Measurements from ENCODE around the gene SALL1. TPM values are rescaled to one million over a fixed set of nuclear protein-coding genes. Genes with fewer than 3 reads are reported as not detected.

Gene SALL1
- total RNA-seq, 1 experiment from 2014 or later, result 101 TPM

- H3K4me1 Mint-ChIP-seq, result peaks cover 37 to 59% of the 10 kb centered on the region in 2 experiments
- H3K4me1 ChIP-seq (ENCODE audit: insufficient read depth, low read length), result 0 out of 2 replicates have a peak, but pooled peaks cover under 1% of the 10 kb centered on the region
These were observed 10.0 kb downstream of the SALL1 start for GRCh38 chr16:51141106-51141505.

More at GRCh38 chr16:51141106-51141505, 10.0 kb downstream of the SALL1 start:
- H4K8ac ChIP-seq (replicated peaks; ENCODE audit: insufficient read length, low read depth, low read length), result no peak overlapping the region
- no peak overlapping the region for H3K4me3 Mint-ChIP-seq
- no peaks in the 10 kb centered on the region for H3K9me3 Mint-ChIP-seq
- no peaks in the 10 kb centered on the region for H3K9me3 ChIP-seq (ENCODE audit: control insufficient read depth, low read depth, low read length)
- H4K5ac ChIP-seq (ENCODE audit: insufficient read length, low read depth, low read length), result no peak overlapping the region
- H3K27me3 ChIP-seq (ENCODE audit: insufficient read depth, low read length), result no peaks in the 10 kb centered on the region
- TF ChIP-seq CTCF (conservative IDR thresholded peaks at IDR 0.05), result no peak
- H2BK120ac ChIP-seq (ENCODE audit: low read depth, low read length, poor library complexity, severe bottlenecking), result no peak overlapping the region
- H3K27ac ChIP-seq (ENCODE audit: insufficient read length, low read depth, low read length), result no peak overlapping the region
- peaks cover 57 to 86% (median 75%) of the 10 kb centered on the region in 3 experiments for H3K36me3 Mint-ChIP-seq (ENCODE audit: insufficient read depth in 1 of 3, low read depth in 3 of 3)
- H2BK12ac ChIP-seq (ENCODE audit: insufficient read length, low read depth, low read length), result no peak overlapping the region
- no peak overlapping the region for H2BK15ac ChIP-seq (ENCODE audit: low read depth, low read length)
- no peak for DNase-seq
- H2AK5ac ChIP-seq (ENCODE audit: insufficient read length, low read length), result no peak overlapping the region
- no peak overlapping the region for H3K56ac ChIP-seq (ENCODE audit: insufficient read length, low read depth, low read length)
- no peak overlapping the region for H3K4ac ChIP-seq (ENCODE audit: low read depth, low read length)
- no peaks in the 10 kb centered on the region for H3K27me3 Mint-ChIP-seq (ENCODE audit: low read depth)
- H4K20me1 ChIP-seq (ENCODE audit: control insufficient read depth, insufficient read depth, insufficient read length), result no peaks in the 10 kb centered on the region
- H3K23me2 ChIP-seq (ENCODE audit: insufficient read length, low read depth, low read length, poor library complexity, severe bottlenecking), result no peaks in the 10 kb centered on the region
- H3K27ac Mint-ChIP-seq, result no peak overlapping the region
- H3K18ac ChIP-seq (ENCODE audit: insufficient read length, low read depth, low read length), result no peak overlapping the region
- no peak overlapping the region for H3K14ac ChIP-seq (ENCODE audit: insufficient read depth, low read length)
- H3T11ph ChIP-seq (ENCODE audit: low read length), result no peak overlapping the region
- no peak overlapping the region for H3K9ac ChIP-seq (ENCODE audit: extremely low read depth, insufficient read length, low read length)
- no peak overlapping the region for H2AFZ ChIP-seq (ENCODE audit: low read length)
- WGBS (ENCODE audit: extremely low coverage, insufficient read length, low lambda C conversion rate), result no CpG with 5 or more reads among the region's 9 CpGs
- no peak overlapping the region for H2BK5ac ChIP-seq (ENCODE audit: insufficient read length, low read length)
- H3K23ac ChIP-seq (ENCODE audit: insufficient read length, low read depth, low read length), result no peak overlapping the region
- no peak overlapping the region for H2BK20ac ChIP-seq (ENCODE audit: low read depth, low read length, poor library complexity, severe bottlenecking)
- H3K79me1 ChIP-seq (ENCODE audit: insufficient read depth, low read depth, low read length, poor library complexity, severe bottlenecking), result peaks cover 5% of the 10 kb centered on the region
- peaks cover 12% of the 10 kb centered on the region; the same call in 1 of the 2 replicates for H3K79me2 ChIP-seq (ENCODE audit: insufficient read depth, low read length)
- H4K91ac ChIP-seq (ENCODE audit: insufficient read length, low read depth, low read length), result no peak overlapping the region
- no peak overlapping the region for H3K4me2 ChIP-seq (ENCODE audit: insufficient read depth, insufficient read length, low read length)
